Subcutaneous adipose tissue (tissue), 4 donors: ENCODE measurements around the gene TESK1. TPM values are rescaled to one million over a fixed set of nuclear protein-coding genes. Genes with fewer than 3 reads are reported as not detected.

Experiments used
- CTCF ChIP-seq: fragments of 450-650 bp; IDR thresholded peaks from one replicate; pipeline ENCODE4 v1.5.1; 2016; ENCODE audit warnings: low read depth, mild to moderate bottlenecking, control low read depth, antibody characterized with exemption, moderate library complexity
- total RNA-seq, 4 donors: library from RNA; depleted of rRNA; stranded (reverse); fragments of >200 nt; gene quantifications; one replicate each; pipeline ENCODE4 v1.1.0, GENCODE V29; 2016

The TESK1 gene
- 100 to 1,000 TPM in 1 of 4 donors, 10 to 100 TPM in 3; 32.3 to 132 (median 41.0) TPM for total RNA-seq

- TF ChIP-seq CTCF = no peak
Measured at GRCh38 chr9:35604578-35605350, at the start of gene TESK1. TSS of gene TESK1 (plus strand) at chr9:35605262. CDS start at chr9:35605620, 358 bp downstream.

- TF ChIP-seq CTCF = no peak
Measured at GRCh38 chr9:35555881-35556280, 49.2 kb upstream of the TESK1 start.

GRCh38 chr9:35556776-35557175, 48.3 kb upstream of the TESK1 start:
- TF ChIP-seq CTCF = no peak

GRCh38 chr9:35557320-35557719, 47.7 kb upstream of the TESK1 start:
- TF ChIP-seq CTCF = no peak

GRCh38 chr9:35558185-35558584, 46.9 kb upstream of the TESK1 start:
- no peak for TF ChIP-seq CTCF

GRCh38 chr9:35559792-35560530, 45.1 kb upstream of the TESK1 start:
- no peak for TF ChIP-seq CTCF

GRCh38 chr9:35560625-35561337, 44.3 kb upstream of the TESK1 start:
- TF ChIP-seq CTCF = no peak
